ENCODE data around the gene NAGS. TPM values are rescaled to one million over a fixed set of nuclear protein-coding genes. Genes with fewer than 3 reads are reported as not detected.

The NAGS gene
- total and polyA plus RNA-seq, 2 donors (not counting 1 experiment from before 2014, with no cell fraction given), result 0.66 to 2.2 TPM

DNA sequence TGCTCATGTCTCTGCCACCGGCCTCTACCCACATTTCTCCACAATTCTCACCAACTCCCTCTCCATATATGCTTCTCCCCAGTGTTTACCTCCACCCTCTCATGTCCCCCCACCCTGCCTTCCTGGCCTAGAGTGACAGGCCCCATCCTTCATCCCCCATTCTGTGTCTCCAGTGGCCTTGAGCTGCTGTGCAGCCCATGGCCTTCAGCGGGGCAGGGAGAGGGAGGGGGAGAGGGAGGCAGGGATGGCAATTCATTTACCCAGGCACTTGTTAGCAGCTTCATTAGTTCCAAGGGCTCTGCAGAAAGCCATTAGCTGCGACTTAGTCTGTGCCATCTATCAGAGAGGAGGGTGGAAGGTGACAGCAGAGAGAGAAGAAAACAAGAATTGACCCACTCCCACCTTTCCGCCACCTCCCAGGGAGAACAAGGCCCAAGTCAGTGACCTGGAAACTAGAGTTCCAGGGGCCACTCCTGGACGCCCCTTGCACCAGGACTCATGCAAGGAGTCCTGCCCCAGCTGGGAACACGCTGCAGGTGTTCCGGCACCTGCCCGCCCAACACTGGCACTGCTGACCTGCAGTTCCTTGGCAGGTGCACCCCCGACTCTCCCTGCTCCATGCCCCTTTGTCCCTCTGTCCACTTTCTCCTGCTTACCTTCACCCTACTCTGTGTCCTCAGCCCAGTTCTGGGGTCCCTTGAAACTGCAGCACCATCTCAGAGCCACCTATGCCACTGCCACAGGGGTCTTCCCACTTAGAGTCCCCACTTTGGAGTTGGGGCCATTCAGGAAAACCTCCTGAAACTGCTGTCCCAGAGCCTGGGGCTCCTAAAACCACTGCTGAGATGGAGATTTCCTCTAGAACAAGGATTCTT lies 27.2 kb upstream of the NAGS start:
- H3K27me3 Mint-ChIP-seq, result peaks cover 29% of the 10 kb centered on the region
- peak overlapping the region; percentile 41 for H3K27ac Mint-ChIP-seq
- no peak overlapping the region for H2AFZ ChIP-seq (ENCODE audit: insufficient read depth, low read depth, low read length, poor library complexity, severe bottlenecking)
- H3K9me3 ChIP-seq (ENCODE audit: control extremely low read depth in 1 of 3, control insufficient read depth in 2 of 3, insufficient read depth in 1 of 3, low read length in 2 of 3), result no peaks in the 10 kb centered on the region
- intact Hi-C loops (cut with micrococcal nuclease), result no loop called here
- no peaks in the 10 kb centered on the region for H3K4me1 ChIP-seq (ENCODE audit: control insufficient read depth in 2 of 2, insufficient read depth in 2 of 2, low read length in 2 of 2)
- H3K4me3 ChIP-seq (ENCODE audit: control extremely low read depth in 1 of 5, extremely low read depth in 1 of 5, insufficient read depth in 1 of 5, low read depth in 2 of 5, low read length in 4 of 5), result no peak overlapping the region
- H3K4me1 Mint-ChIP-seq, result no peaks in the 10 kb centered on the region
- H4K20me1 ChIP-seq (ENCODE audit: control insufficient read depth, insufficient read depth, low read length, poor library complexity, severe bottlenecking), result no peaks in the 10 kb centered on the region
- TF ChIP-seq EZH2 (IDR thresholded peaks at IDR 0.05; ENCODE audit: borderline replicate concordance, insufficient read depth, low read depth, low read length, poor library complexity, severe bottlenecking), result no peak
- TF ChIP-seq, protein P1, sequence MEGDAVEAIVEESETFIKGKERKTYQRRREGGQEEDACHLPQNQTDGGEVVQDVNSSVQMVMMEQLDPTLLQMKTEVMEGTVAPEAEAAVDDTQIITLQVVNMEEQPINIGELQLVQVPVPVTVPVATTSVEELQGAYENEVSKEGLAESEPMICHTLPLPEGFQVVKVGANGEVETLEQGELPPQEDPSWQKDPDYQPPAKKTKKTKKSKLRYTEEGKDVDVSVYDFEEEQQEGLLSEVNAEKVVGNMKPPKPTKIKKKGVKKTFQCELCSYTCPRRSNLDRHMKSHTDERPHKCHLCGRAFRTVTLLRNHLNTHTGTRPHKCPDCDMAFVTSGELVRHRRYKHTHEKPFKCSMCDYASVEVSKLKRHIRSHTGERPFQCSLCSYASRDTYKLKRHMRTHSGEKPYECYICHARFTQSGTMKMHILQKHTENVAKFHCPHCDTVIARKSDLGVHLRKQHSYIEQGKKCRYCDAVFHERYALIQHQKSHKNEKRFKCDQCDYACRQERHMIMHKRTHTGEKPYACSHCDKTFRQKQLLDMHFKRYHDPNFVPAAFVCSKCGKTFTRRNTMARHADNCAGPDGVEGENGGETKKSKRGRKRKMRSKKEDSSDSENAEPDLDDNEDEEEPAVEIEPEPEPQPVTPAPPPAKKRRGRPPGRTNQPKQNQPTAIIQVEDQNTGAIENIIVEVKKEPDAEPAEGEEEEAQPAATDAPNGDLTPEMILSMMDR (IDR thresholded peaks at IDR 0.05), result no peak
- 80% methylated on average over 7 of the region's 9 CpGs for WGBS (ENCODE audit: insufficient coverage)
- no peaks in the 10 kb centered on the region for H3K79me2 ChIP-seq (ENCODE audit: control insufficient read depth, insufficient read depth, low read length)
- H3K4me3 Mint-ChIP-seq, result no peak overlapping the region
- ATAC-seq (ENCODE audit: low read depth) (no peak), DNase-seq (no peak)
- H3K27ac ChIP-seq (ENCODE audit: low read length in 2 of 2), result no peak overlapping the region
- peaks cover 0 to 12% (median 7%) of the 10 kb centered on the region in 4 experiments for H3K27me3 ChIP-seq (replicated peaks in 1 of 4; ENCODE audit: control extremely low read depth in 1 of 4, control insufficient read depth in 3 of 4, insufficient read depth in 4 of 4, low read length in 3 of 4)
- CTCF ChIA-PET, result no interaction called here
- no peaks in the 10 kb centered on the region for H3K36me3 ChIP-seq (replicated peaks in 1 of 2; ENCODE audit: control extremely low read depth in 1 of 2, control insufficient read depth in 1 of 2, extremely low read depth in 1 of 2, insufficient read depth in 2 of 2, low read length in 1 of 2)
- H3K9me3 Mint-ChIP-seq (ENCODE audit: insufficient read depth), result no peaks in the 10 kb centered on the region
- no peak overlapping the region for H3K9ac ChIP-seq (ENCODE audit: low read length)
- POLR2A ChIA-PET, result no interaction called here
- no peak overlapping the region for H3K4me2 ChIP-seq (replicated peaks; ENCODE audit: low read depth, low read length, poor library complexity, severe bottlenecking)

DNA sequence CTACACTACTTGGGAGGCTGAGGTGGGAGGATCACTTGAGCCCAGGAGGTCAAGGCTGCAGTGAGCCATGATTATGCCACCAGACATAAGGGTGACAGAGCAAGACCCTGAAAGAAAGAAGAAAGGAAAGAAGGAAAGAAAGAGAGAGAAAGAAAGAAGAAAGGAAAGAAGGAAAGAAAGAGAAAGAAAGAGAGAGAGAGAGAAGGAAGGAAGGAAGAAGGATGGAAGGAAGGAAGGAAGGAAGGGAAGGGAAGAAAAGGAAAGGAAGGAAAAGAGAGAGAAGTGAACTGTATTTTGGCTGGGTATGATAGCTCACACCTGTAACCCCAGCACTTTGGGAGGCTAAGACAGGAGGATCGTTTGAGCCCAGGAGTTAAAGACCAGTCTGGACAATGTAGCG lies 26.3 kb upstream of the NAGS start:
- Histone ChIP-seq H3K27ac (ENCODE audit: low read length in 2 of 2) (no peak overlapping the region), H3K79me2 (ENCODE audit: control insufficient read depth, insufficient read depth, low read length) (no peaks in the 10 kb centered on the region), H3K27me3 (replicated peaks in 1 of 4; ENCODE audit: control extremely low read depth in 1 of 4, control insufficient read depth in 3 of 4, insufficient read depth in 4 of 4, low read length in 3 of 4) (peaks cover 0 to 19% (median 13%) of the 10 kb centered on the region in 4 experiments), H3K4me2 (replicated peaks; ENCODE audit: low read depth, low read length, poor library complexity, severe bottlenecking) (no peak overlapping the region), H3K4me1 (ENCODE audit: control insufficient read depth in 2 of 2, insufficient read depth in 2 of 2, low read length in 2 of 2) (peaks cover 0 to under 1% of the 10 kb centered on the region in 2 donors), H2AFZ (ENCODE audit: insufficient read depth, low read depth, low read length, poor library complexity, severe bottlenecking) (no peak overlapping the region), H3K9me3 (ENCODE audit: control extremely low read depth in 1 of 3, control insufficient read depth in 2 of 3, insufficient read depth in 1 of 3, low read length in 2 of 3) (peaks cover 0 to under 1% (median 0%) of the 10 kb centered on the region in 3 donors), H3K9ac (ENCODE audit: low read length) (no peak overlapping the region), H3K4me3 (ENCODE audit: control extremely low read depth in 1 of 5, extremely low read depth in 1 of 5, insufficient read depth in 1 of 5, low read depth in 2 of 5, low read length in 4 of 5) (no peak overlapping the region), H3K36me3 (replicated peaks in 1 of 2; ENCODE audit: control extremely low read depth in 1 of 2, control insufficient read depth in 1 of 2, extremely low read depth in 1 of 2, insufficient read depth in 2 of 2, low read length in 1 of 2) (no peaks in the 10 kb centered on the region), H4K20me1 (ENCODE audit: control insufficient read depth, insufficient read depth, low read length, poor library complexity, severe bottlenecking) (no peaks in the 10 kb centered on the region)
- DNase-seq (no peak), ATAC-seq (ENCODE audit: low read depth) (no peak)
- H3K27ac Mint-ChIP-seq, result no peak overlapping the region
- ChIA-PET CTCF (no interaction called here), POLR2A (no interaction called here)
- H3K4me1 Mint-ChIP-seq, result no peaks in the 10 kb centered on the region
- no peaks in the 10 kb centered on the region for H3K9me3 Mint-ChIP-seq (ENCODE audit: insufficient read depth)
- WGBS (ENCODE audit: insufficient coverage), result no CpG with 5 or more reads among the region's 2 CpGs
- no peak overlapping the region for H3K4me3 Mint-ChIP-seq
- TF ChIP-seq, protein P1 (IDR thresholded peaks at IDR 0.05), result no peak
- TF ChIP-seq EZH2 (IDR thresholded peaks at IDR 0.05; ENCODE audit: borderline replicate concordance, insufficient read depth, low read depth, low read length, poor library complexity, severe bottlenecking), result no peak
- peaks cover 36% of the 10 kb centered on the region for H3K27me3 Mint-ChIP-seq
- intact Hi-C loops (cut with micrococcal nuclease), result no loop called here

Measured in B cell (primary cell).